ENCODE data around the gene DMAC2L. TPM values are rescaled to one million over a fixed set of nuclear protein-coding genes. Genes with fewer than 3 reads are reported as not detected.

Gene DMAC2L
- total and polyA plus RNA-seq, 5 donors = 14.8 to 23.6 (median 19.9) TPM

GRCh38 chr14:50321009-50321660 is 9.0 kb downstream of the DMAC2L start:
- no peaks in the 10 kb centered on the region for H3K27me3 ChIP-seq (ENCODE audit: control insufficient read depth, insufficient read depth)
- no peaks in the 10 kb centered on the region for H3K4me1 ChIP-seq (ENCODE audit: control insufficient read depth, insufficient read depth, low read length)
- no peaks in the 10 kb centered on the region for H3K9me3 ChIP-seq (ENCODE audit: control insufficient read depth, low read length)
- peak overlapping the region; percentile 26 for H3K4me3 ChIP-seq (ENCODE audit: low read length)
- peak overlapping the region; percentile 39 for H3K27ac ChIP-seq (ENCODE audit: low read length)
- 4% methylated on average over 9 of the region's 9 CpGs for WGBS
- DNase-seq (peak in 2 of 3 donors; percentile 45 to 65), ATAC-seq (peak; percentile 95 to 97)
- intact Hi-C loops (cut with DNase I) = loop anchor here in 2 of 4 donors (5.0 kb wide), 1 partner anchor 211 kb away; the partner anchor contains the start of gene MAP4K5 (in 2 of the 2)

- Histone ChIP-seq H3K27me3 (ENCODE audit: control insufficient read depth, insufficient read depth) (no peaks in the 10 kb centered on the region), H3K4me3 (ENCODE audit: low read length) (no peak overlapping the region), H3K4me1 (ENCODE audit: control insufficient read depth, insufficient read depth, low read length) (peaks cover 15% of the 10 kb centered on the region), H3K27ac (ENCODE audit: low read length) (no peak overlapping the region), H3K9me3 (ENCODE audit: control insufficient read depth, low read length) (no peaks in the 10 kb centered on the region)
- ATAC-seq = no peak
- intact Hi-C loops (cut with DNase I) = no loop called here
- DNase-seq = no peak
These were observed 19.5 kb downstream of the DMAC2L start for GRCh38 chr14:50331596-50331995.

GRCh38 chr14:50333014-50333509 is 20.9 kb downstream of the DMAC2L start:
- no peak overlapping the region for H3K27ac ChIP-seq (ENCODE audit: low read length)
- WGBS = 25% methylated on average over 3 of the region's 3 CpGs
- intact Hi-C loops (cut with DNase I) = no loop called here

GRCh38 chr14:50334211-50334610 is 22.1 kb downstream of the DMAC2L start:
- Histone ChIP-seq H3K27ac (ENCODE audit: low read length) (no peak overlapping the region), H3K4me1 (ENCODE audit: control insufficient read depth, insufficient read depth, low read length) (peaks cover 15% of the 10 kb centered on the region), H3K27me3 (ENCODE audit: control insufficient read depth, insufficient read depth) (no peaks in the 10 kb centered on the region), H3K4me3 (ENCODE audit: low read length) (no peak overlapping the region), H3K9me3 (ENCODE audit: control insufficient read depth, low read length) (no peaks in the 10 kb centered on the region)
- 97% methylated on average over 8 of the region's 8 CpGs for WGBS
- intact Hi-C loops (cut with DNase I) = no loop called here
- DNase-seq (no peak), ATAC-seq (no peak)

More at GRCh38 chr14:50333014-50333509, 20.9 kb downstream of the DMAC2L start:
- Histone ChIP-seq H3K4me1 (ENCODE audit: control insufficient read depth, insufficient read depth, low read length) (peaks cover 15% of the 10 kb centered on the region), H3K9me3 (ENCODE audit: control insufficient read depth, low read length) (no peaks in the 10 kb centered on the region), H3K4me3 (ENCODE audit: low read length) (no peak overlapping the region), H3K27me3 (ENCODE audit: control insufficient read depth, insufficient read depth) (no peaks in the 10 kb centered on the region)
- ATAC-seq (peak; percentile 76 to 86), DNase-seq (peak; percentile 64 to 72 (median 64))

GRCh38 chr14:50335389-50335788 is 23.3 kb downstream of the DMAC2L start:
- Histone ChIP-seq H3K4me3 (ENCODE audit: low read length) (no peak overlapping the region), H3K4me1 (ENCODE audit: control insufficient read depth, insufficient read depth, low read length) (peaks cover 15% of the 10 kb centered on the region), H3K27me3 (ENCODE audit: control insufficient read depth, insufficient read depth) (no peaks in the 10 kb centered on the region), H3K9me3 (ENCODE audit: control insufficient read depth, low read length) (no peaks in the 10 kb centered on the region), H3K27ac (ENCODE audit: low read length) (peak overlapping the region; percentile 90)
- intact Hi-C loops (cut with DNase I) = no loop called here
- WGBS = 14% methylated on average over 7 of the region's 7 CpGs
- DNase-seq (peak; percentile 62 to 78 (median 74)), ATAC-seq (peak; percentile 49 to 81)

- Histone ChIP-seq H3K27me3 (ENCODE audit: control insufficient read depth, insufficient read depth) (no peaks in the 10 kb centered on the region), H3K9me3 (ENCODE audit: control insufficient read depth, low read length) (no peaks in the 10 kb centered on the region), H3K27ac (ENCODE audit: low read length) (peak overlapping the region; percentile 90), H3K4me3 (ENCODE audit: low read length) (no peak overlapping the region), H3K4me1 (ENCODE audit: control insufficient read depth, insufficient read depth, low read length) (peaks cover 15% of the 10 kb centered on the region)
- 16% methylated on average over 7 of the region's 7 CpGs for WGBS
- intact Hi-C loops (cut with DNase I) = no loop called here
- peak in 2 of 3 donors; percentile 25 to 59 for DNase-seq
- ATAC-seq = peak; percentile 22 to 30
These were observed 24.1 kb downstream of the DMAC2L start for GRCh38 chr14:50335989-50336824.

- H3K4me3 ChIP-seq (ENCODE audit: low read length) = no peak overlapping the region
- 100% methylated on average over 2 of the region's 2 CpGs for WGBS
- DNase-seq (no peak), ATAC-seq (no peak)
- no peaks in the 10 kb centered on the region for H3K9me3 ChIP-seq (ENCODE audit: control insufficient read depth, low read length)
- peaks cover 14% of the 10 kb centered on the region for H3K4me1 ChIP-seq (ENCODE audit: control insufficient read depth, insufficient read depth, low read length)
- intact Hi-C loops (cut with DNase I) = no loop called here
- H3K27ac ChIP-seq (ENCODE audit: low read length) = no peak overlapping the region
- no peaks in the 10 kb centered on the region for H3K27me3 ChIP-seq (ENCODE audit: control insufficient read depth, insufficient read depth)
These were observed 26.5 kb downstream of the DMAC2L start for GRCh38 chr14:50338587-50338986.

GRCh38 chr14:50339178-50339804 is 27.2 kb downstream of the DMAC2L start:
- no peaks in the 10 kb centered on the region for H3K9me3 ChIP-seq (ENCODE audit: control insufficient read depth, low read length)
- H3K27ac ChIP-seq (ENCODE audit: low read length) = no peak overlapping the region
- intact Hi-C loops (cut with DNase I) = no loop called here
- H3K27me3 ChIP-seq (ENCODE audit: control insufficient read depth, insufficient read depth) = no peaks in the 10 kb centered on the region
- WGBS = 71% methylated on average over 3 of the region's 3 CpGs
- peaks cover 17% of the 10 kb centered on the region for H3K4me1 ChIP-seq (ENCODE audit: control insufficient read depth, insufficient read depth, low read length)
- no peak for DNase-seq
- no peak for ATAC-seq
- H3K4me3 ChIP-seq (ENCODE audit: low read length) = no peak overlapping the region

- no peak for ATAC-seq
These were observed 27.9 kb downstream of the DMAC2L start for GRCh38 chr14:50340045-50340444.

GRCh38 chr14:50340963-50341362 is 28.8 kb downstream of the DMAC2L start:
- 92% methylated on average over 9 of the region's 9 CpGs for WGBS
- Histone ChIP-seq H3K4me1 (ENCODE audit: control insufficient read depth, insufficient read depth, low read length) (peaks cover 8% of the 10 kb centered on the region), H3K27ac (ENCODE audit: low read length) (no peak overlapping the region), H3K9me3 (ENCODE audit: control insufficient read depth, low read length) (no peaks in the 10 kb centered on the region), H3K27me3 (ENCODE audit: control insufficient read depth, insufficient read depth) (no peaks in the 10 kb centered on the region), H3K4me3 (ENCODE audit: low read length) (no peak overlapping the region)
- no peak for DNase-seq
- intact Hi-C loops (cut with DNase I) = no loop called here
- no peak for ATAC-seq

More at GRCh38 chr14:50340045-50340444, 27.9 kb downstream of the DMAC2L start:
- Histone ChIP-seq H3K27ac (ENCODE audit: low read length) (no peak overlapping the region), H3K4me3 (ENCODE audit: low read length) (no peak overlapping the region), H3K27me3 (ENCODE audit: control insufficient read depth, insufficient read depth) (no peaks in the 10 kb centered on the region), H3K4me1 (ENCODE audit: control insufficient read depth, insufficient read depth, low read length) (peaks cover 14% of the 10 kb centered on the region), H3K9me3 (ENCODE audit: control insufficient read depth, low read length) (no peaks in the 10 kb centered on the region)
- no peak for DNase-seq
- 91% methylated on average over 5 of the region's 5 CpGs for WGBS
- intact Hi-C loops (cut with DNase I) = no loop called here

Measured in right cardiac atrium (tissue), 5 donors.